GM13976 (cell line): ENCODE results near the gene PAIP1.

Experiments
- DNase-seq: peaks from one replicate; pipeline ENCODE4 v3.0.0; 2012; ENCODE audit warnings: low spot score
- CTCF ChIP-seq: IDR thresholded peaks from 2 replicates; pipeline ENCODE4 v1.5.1; 2012; ENCODE audit warnings: borderline replicate concordance, mild to moderate bottlenecking; ENCODE audit not compliant: insufficient read depth; ENCODE audit errors: extremely low read depth, missing control alignments, control extremely low read depth
- in situ Hi-C: fragments of 300-500 bp; cut with MboI; formaldehyde crosslinking; loops from one replicate; pipeline ENCODE4 v1.12.0; 2022; ENCODE audit warnings: low sequenced_read_pairs, mixed read lengths, inconsistent platforms; ENCODE audit not compliant: unreplicated experiment

Gene PAIP1

GRCh38 chr5:43571237-43571636, 14.4 kb upstream of the PAIP1 start:
- in situ Hi-C loops = no loop called here
- TF ChIP-seq CTCF = no peak
- no peak for DNase-seq

GRCh38 chr5:43570450-43571158, 13.7 kb upstream of the PAIP1 start:
- TF ChIP-seq CTCF = no peak
- DNase-seq = no peak
- in situ Hi-C loops = no loop called here

GRCh38 chr5:43569236-43569746, 12.4 kb upstream of the PAIP1 start:
- TF ChIP-seq CTCF = no peak
- no peak for DNase-seq
- in situ Hi-C loops = no loop called here

GRCh38 chr5:43567967-43568366, 11.1 kb upstream of the PAIP1 start:
- no peak for DNase-seq
- in situ Hi-C loops = no loop called here
- TF ChIP-seq CTCF = no peak

GRCh38 chr5:43565043-43565442, 8.2 kb upstream of the PAIP1 start:
- in situ Hi-C loops = no loop called here
- no peak for TF ChIP-seq CTCF
- DNase-seq = no peak

- no peak for TF ChIP-seq CTCF
- no peak for DNase-seq
- in situ Hi-C loops = no loop called here
Measured at GRCh38 chr5:43564289-43564850, 7.5 kb upstream of the PAIP1 start.
